HUDEP-2 (cell line): ENCODE results near the gene KCNK4.
A peak's percentile ranks its signal among the peaks of the same experiment; 100 is the strongest.

Experiments used
- DNase-seq, 76 experiments: peaks; one replicate each; lab custom pipeline; 2025; ENCODE audit not compliant: unreplicated experiment in 76 of 76; lab: John Stamatoyannopoulos, UW

Gene KCNK4

GRCh38 chr11:64340671-64341335 lies 49.7 kb downstream of the KCNK4 start:
- DNase-seq, result peak in 4 of 76 experiments; percentile 6 to 24 (median 15)

DNA sequence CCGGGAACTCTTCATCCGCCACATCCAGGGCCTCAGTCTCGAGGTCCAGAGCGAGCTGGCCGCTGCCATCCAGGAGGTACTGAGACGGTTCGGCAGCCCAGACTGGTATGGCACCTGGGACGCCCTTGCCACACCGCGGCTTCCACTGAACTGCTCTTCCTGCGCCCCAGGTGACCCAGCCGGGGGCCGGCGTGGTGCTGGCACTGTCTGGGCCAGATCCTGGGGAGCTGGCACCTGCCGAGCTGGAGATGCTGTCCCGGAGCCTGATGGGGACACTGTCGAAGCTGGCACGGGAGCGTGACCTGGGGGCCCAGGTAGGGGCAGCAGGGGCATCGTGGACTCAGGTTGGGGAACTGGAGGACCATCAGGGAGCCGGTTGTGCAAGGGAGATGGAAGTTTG lies 50.3 kb downstream of the KCNK4 start:
- no peak for DNase-seq

DNA sequence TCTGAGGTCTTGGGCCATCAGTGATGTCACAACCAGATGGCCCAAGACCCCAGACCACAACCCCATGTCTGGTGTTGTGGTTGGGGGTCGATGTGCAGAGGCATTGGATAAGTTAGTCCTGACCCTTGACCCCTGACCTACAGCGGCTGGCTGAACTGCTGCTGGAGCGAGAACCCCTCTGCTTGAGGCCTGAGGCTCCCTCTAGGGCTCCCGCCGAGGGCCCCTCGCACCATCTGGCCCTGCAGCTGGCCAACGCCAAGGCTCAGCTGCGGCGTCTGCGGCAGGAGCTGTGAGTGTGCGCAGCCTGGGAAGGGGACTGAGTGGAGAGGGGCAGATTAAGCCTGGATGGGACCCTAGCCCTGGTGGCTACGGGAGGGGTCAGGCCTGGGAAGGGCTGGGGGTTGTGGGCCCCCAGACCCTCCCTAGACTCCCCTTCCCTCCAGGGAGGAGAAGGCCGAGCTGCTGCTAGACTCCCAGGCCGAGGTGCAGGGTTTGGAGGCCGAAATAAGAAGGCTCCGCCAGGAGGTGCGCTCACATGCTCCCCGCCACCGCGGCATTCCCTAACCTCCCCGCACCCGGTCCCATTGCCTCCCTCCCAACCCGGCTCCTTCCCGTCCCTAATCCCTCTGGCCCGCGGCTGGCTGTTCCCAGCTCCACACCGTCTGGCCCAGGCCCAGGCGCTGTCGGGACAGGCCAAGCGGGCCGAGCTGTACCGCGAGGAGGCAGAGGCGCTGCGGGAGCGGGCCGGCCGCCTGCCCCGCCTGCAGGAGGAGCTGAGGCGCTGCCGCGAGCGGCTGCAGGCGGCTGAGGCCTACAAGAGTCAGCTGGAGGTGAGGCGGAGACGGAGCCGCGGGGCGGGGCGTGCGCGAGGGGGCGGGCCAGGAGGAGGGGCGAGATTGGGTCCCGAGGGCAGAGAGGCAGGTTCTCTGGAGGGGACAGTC lies 51.0 kb downstream of the KCNK4 start:
- DNase-seq, result peak in 74 of 76 experiments; percentile 34 to 96 (median 88)

DNA sequence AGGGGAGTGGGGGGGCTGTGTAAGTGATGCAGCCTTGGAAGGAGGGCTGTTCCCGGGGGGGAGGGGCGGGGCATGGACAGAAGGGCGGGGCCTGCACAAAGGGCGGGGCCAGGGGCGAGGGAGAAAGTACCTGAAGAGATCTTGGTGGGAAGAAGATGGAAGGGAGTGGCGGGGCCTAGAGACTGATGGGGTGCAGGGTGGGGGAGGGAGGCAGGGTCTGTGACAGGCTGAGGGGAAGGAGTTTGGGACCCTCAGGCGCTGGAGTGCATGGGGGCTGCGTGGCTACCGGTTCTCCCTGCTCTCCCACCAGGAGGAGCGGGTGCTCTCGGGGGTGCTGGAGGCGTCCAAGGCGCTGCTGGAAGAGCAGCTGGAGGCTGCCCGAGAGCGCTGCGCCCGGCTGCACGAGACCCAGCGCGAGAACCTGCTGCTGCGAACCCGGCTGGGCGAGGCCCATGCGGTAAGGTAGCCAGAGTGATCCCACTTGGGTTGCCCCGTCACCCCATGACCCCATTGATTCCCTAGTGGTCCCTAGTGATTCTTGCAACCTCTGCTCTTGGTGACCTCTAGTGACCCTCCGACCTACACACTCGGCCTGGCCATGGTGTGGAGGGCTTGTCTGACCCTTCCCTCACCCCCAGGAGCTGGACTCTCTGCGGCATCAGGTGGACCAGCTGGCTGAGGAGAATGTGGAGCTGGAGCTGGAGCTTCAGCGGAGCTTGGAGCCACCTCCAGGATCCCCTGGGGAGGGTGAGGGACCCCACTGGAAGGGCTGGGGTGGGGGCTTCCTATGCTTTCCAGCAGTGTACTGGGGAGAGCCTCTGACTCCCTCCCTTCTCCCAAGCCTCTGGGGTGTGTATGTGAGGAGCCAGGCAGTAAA lies 52.0 kb downstream of the KCNK4 start:
- DNase-seq, result peak in 4 of 76 experiments; percentile 53 to 69 (median 58)

- peak in 31 of 76 experiments; percentile 6 to 47 (median 24) for DNase-seq
Measured at GRCh38 chr11:64343767-64344559, 52.9 kb downstream of the KCNK4 start.

DNA sequence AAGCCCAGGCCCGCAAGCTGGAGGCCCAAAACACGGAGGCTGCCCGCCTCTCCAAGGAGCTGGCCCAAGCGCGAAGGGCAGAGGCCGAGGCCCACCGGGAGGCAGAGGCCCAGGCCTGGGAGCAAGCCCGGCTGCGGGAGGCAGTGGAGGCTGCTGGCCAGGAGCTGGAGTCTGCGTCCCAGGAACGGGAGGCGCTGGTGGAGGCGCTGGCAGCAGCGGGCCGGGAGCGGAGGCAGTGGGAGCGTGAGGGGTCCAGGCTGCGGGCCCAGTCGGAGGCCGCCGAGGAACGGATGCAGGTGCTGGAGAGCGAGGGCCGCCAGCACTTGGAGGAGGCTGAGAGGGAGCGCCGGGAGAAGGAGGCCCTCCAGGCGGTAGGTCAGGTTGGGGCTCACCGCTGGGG lies 53.7 kb downstream of the KCNK4 start:
- no peak for DNase-seq

DNA sequence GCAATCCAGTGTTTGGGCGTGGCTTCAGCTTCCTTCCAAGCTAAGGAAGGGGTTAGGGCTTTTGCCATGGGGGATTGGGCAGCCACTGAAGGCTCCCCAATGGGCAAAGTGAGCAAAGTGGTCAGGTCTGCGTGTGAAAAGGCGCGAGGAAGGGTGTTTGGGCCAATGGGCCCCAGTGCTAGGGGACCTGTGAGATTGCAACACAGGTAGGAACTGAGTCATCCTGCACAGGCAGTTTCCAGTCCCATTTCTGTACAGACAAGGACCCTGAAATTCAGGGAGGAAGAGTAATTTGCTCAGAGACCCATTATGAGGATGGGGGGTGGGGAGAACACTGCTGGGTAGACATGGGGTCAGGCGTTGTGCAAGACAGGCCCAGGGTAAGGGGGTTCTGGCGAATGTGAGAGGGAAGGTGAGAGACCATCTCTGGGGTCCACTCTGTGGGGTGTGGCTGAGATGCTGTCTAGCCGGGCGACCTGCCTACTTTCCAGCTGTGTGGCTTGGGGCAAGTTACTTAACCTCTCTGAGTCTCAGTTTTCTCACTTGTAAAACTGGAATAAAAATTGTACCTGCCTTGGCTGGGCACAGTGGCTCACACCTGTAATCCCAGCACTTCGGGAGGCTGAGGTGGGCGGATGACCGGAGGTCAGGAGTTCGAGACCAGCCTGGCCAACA lies 56.2 kb downstream of the KCNK4 start:
- DNase-seq, result no peak

- DNase-seq, result peak in 73 of 76 experiments; percentile 36 to 87 (median 72)
Measured at GRCh38 chr11:64348383-64349024, 57.4 kb downstream of the KCNK4 start.

- no peak for DNase-seq
Measured at GRCh38 chr11:64349025-64349387, 57.9 kb downstream of the KCNK4 start.

DNA sequence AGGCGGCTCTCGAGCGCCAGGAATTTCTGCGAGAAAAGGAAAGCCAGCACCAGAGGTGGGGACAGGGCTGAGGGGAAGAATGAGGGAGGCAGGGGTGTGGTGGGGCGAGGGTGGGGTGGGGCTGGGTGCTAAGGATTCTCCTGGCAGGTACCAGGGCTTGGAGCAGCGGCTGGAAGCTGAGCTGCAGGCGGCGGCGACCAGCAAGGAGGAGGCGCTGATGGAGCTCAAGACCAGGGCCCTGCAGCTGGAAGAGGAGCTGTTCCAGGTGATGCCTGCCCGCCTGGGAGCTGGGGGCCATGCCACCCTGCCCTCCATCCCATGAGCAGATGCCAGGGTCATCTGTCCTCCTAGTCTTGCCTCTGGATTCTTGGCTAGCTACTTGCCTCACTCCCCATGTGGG lies 58.3 kb downstream of the KCNK4 start:
- no peak for DNase-seq
